Muscle layer of colon (tissue), 2 donors: ENCODE measurements around the gene LRFN2.

Experiments
- H3K27ac ChIP-seq: one replicate; pipeline ENCODE4 v1.7.0; 2013; ENCODE audit warnings: low read depth, mild to moderate bottlenecking, low read length, moderate library complexity
- H3K27me3 ChIP-seq, 2 donors: one replicate each; pipeline ENCODE4 v1.7.0; 2013; ENCODE audit warnings: low read length in 2 of 2, mild to moderate bottlenecking in 2 of 2; ENCODE audit not compliant: insufficient read depth in 2 of 2, control insufficient read depth in 1 of 2
- H3K36me3 ChIP-seq: one replicate; pipeline ENCODE4 v1.7.0; 2013; ENCODE audit warnings: mild to moderate bottlenecking, low read length; ENCODE audit not compliant: insufficient read depth
- H3K4me1 ChIP-seq: one replicate; pipeline ENCODE4 v1.7.0; 2013; ENCODE audit warnings: mild to moderate bottlenecking, low read length; ENCODE audit not compliant: insufficient read depth
- H3K4me3 ChIP-seq, 2 donors: one replicate each; pipeline ENCODE4 v1.7.0; 2013; ENCODE audit warnings: low read length in 2 of 2, low read depth in 1 of 2, mild to moderate bottlenecking in 1 of 2, moderate library complexity in 1 of 2
- H3K9ac ChIP-seq: one replicate; pipeline ENCODE4 v1.7.0; 2013; ENCODE audit warnings: low read length
- H3K9me3 ChIP-seq: one replicate; pipeline ENCODE4 v1.7.0; 2013; ENCODE audit warnings: mild to moderate bottlenecking, low read length
- donor health status: abdominal sarcoma.
- donor health status: Adenocarcinoma of cecum.

Gene LRFN2

GRCh38 chr6:40542175-40542764 is 44.9 kb downstream of the LRFN2 start:
- H3K36me3 ChIP-seq = no peaks in the 10 kb centered on the region
- no peaks in the 10 kb centered on the region for H3K27me3 ChIP-seq
- H3K4me3 ChIP-seq = no peak overlapping the region
- no peaks in the 10 kb centered on the region for H3K4me1 ChIP-seq
- H3K9me3 ChIP-seq = no peaks in the 10 kb centered on the region
- H3K9ac ChIP-seq = no peak overlapping the region
- no peak overlapping the region for H3K27ac ChIP-seq

DNA sequence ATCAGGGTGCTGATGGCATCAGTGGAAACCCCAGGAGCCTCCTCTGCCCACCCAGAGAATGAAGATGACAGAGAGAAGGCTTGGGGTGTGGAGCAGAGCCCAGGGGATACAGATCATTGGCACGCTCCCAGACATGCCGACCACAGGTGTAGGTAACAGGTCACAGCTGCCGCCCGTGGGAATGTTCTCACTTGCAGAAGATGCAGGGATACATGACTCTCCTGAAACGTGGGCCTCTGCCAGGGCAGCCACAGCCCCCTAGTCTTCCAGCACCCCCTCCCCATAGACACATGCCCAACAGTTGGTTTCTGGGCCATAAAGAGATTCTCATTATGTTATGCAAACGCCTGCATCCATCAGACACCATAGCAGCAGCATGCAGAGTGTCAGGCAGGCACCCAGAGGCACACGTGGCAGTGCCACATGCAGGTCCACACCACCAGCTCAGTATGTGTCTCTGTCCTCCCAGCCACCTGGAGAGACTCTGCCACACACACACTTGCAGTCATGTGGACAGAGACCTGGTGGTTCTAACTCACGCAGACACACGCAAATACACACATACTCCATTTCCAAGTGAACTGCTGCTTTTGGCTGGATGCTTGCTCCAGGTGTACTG is 45.5 kb downstream of the LRFN2 start:
- Histone ChIP-seq H3K27ac (no peak overlapping the region), H3K36me3 (no peaks in the 10 kb centered on the region), H3K27me3 (no peaks in the 10 kb centered on the region), H3K9ac (no peak overlapping the region), H3K9me3 (no peaks in the 10 kb centered on the region), H3K4me3 (no peak overlapping the region), H3K4me1 (no peaks in the 10 kb centered on the region)

DNA sequence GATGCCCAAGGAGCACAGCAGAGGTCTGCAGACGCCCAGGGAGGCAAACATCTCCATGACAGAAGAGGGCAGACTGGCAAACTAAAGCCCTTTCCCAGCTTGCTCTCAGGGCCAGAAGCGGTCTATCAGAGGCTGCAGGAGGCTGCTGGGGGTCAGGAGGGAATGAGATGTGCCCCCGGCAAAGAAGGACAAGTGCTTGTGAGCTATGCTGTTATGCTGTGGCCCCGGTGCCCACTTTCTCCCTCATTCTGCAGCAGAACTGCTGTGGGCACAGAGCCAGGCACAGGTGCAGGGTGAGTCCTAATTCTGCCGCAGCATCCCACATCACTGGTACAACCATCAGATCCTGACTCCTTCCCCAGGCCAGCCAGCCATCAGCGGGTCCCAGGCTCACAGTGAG is 46.4 kb downstream of the LRFN2 start:
- H3K4me3 ChIP-seq = no peak overlapping the region
- H3K36me3 ChIP-seq = no peaks in the 10 kb centered on the region
- H3K27ac ChIP-seq = no peak overlapping the region
- no peak overlapping the region for H3K9ac ChIP-seq
- H3K27me3 ChIP-seq = no peaks in the 10 kb centered on the region
- no peaks in the 10 kb centered on the region for H3K9me3 ChIP-seq
- H3K4me1 ChIP-seq = no peaks in the 10 kb centered on the region

DNA sequence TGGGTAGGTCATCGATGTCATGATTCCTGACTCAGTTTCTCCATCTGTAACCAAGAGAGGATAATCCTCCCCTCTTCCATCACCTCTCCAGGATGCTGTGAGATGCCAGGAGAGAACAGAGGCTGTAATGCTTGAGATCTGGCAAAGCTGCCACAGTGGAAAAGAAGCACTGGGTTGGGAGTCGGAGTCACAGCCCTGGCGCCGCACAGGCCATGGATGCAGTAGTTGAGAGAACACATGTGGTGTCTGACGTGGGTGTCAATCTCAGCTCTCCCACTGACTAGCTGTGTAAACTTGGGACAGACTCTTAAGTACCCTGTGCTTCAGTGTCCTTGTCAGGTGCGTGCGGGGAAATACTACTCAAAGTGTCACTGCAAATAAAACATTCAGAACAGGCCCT is 47.3 kb downstream of the LRFN2 start:
- H3K4me3 ChIP-seq = no peak overlapping the region
- H3K9me3 ChIP-seq = no peaks in the 10 kb centered on the region
- no peaks in the 10 kb centered on the region for H3K36me3 ChIP-seq
- H3K4me1 ChIP-seq = no peaks in the 10 kb centered on the region
- no peaks in the 10 kb centered on the region for H3K27me3 ChIP-seq
- H3K27ac ChIP-seq = no peak overlapping the region
- no peak overlapping the region for H3K9ac ChIP-seq

- Histone ChIP-seq H3K27ac (no peak overlapping the region), H3K27me3 (no peaks in the 10 kb centered on the region)
Observed at GRCh38 chr6:40538556-40538955, 48.6 kb downstream of the LRFN2 start.

DNA sequence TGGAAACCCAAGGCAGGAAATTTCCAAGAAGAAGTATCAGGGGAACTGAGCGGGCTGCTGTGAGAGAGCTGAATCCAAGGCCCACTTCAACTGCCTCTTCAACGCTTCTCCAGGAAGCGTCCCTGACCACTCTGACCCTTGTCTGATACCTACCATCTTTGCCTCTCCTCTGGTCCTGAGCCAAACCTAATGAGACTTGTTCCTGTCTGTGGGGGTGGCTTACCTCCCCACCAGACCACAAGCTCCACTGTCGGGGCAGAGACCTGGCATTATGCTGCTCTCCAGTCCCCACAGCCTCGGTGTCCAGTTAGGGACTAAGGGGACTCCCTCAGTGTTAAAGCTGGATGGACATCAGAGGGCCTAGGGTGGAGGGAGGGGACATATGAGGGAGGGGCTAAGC is 49.7 kb downstream of the LRFN2 start:
- H3K4me3 ChIP-seq = no peak overlapping the region
- no peaks in the 10 kb centered on the region for H3K9me3 ChIP-seq
- H3K27me3 ChIP-seq = no peaks in the 10 kb centered on the region
- H3K4me1 ChIP-seq = no peaks in the 10 kb centered on the region
- no peak overlapping the region for H3K27ac ChIP-seq
- no peaks in the 10 kb centered on the region for H3K36me3 ChIP-seq
- no peak overlapping the region for H3K9ac ChIP-seq

More at GRCh38 chr6:40538556-40538955, 48.6 kb downstream of the LRFN2 start:
- Histone ChIP-seq H3K9me3 (no peaks in the 10 kb centered on the region), H3K36me3 (no peaks in the 10 kb centered on the region), H3K4me1 (no peaks in the 10 kb centered on the region), H3K9ac (no peak overlapping the region), H3K4me3 (no peak overlapping the region)

DNA sequence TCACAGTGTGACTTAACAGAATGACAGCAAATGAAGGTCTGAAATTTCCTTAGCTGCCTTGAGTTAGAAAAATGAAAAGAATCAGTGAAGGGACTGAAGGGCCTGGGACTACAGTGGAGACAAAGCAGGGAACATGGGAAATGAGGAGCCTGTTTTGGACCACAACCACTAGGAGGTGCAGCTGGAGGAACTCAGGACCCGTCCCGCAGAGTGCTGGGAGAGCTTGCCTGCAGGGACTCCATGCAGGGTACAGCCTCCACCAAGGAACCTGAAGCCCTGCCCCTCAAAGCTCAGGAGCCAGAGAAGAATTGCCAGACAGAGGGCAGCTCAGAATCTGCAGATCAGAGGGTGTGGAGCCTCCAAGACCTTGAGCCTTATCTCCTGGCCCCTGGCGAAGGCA is 50.7 kb downstream of the LRFN2 start:
- Histone ChIP-seq H3K4me1 (no peaks in the 10 kb centered on the region), H3K9me3 (no peaks in the 10 kb centered on the region), H3K9ac (no peak overlapping the region), H3K27ac (no peak overlapping the region), H3K4me3 (no peak overlapping the region), H3K36me3 (no peaks in the 10 kb centered on the region), H3K27me3 (no peaks in the 10 kb centered on the region)

- Histone ChIP-seq H3K9me3 (no peaks in the 10 kb centered on the region), H3K27ac (no peak overlapping the region), H3K9ac (no peak overlapping the region), H3K4me3 (no peak overlapping the region), H3K27me3 (no peaks in the 10 kb centered on the region), H3K36me3 (no peaks in the 10 kb centered on the region), H3K4me1 (no peaks in the 10 kb centered on the region)
Observed at GRCh38 chr6:40535819-40536380, 51.3 kb downstream of the LRFN2 start.

- Histone ChIP-seq H3K4me3 (no peak overlapping the region), H3K27me3 (no peaks in the 10 kb centered on the region), H3K9ac (no peak overlapping the region), H3K27ac (no peak overlapping the region), H3K4me1 (no peaks in the 10 kb centered on the region), H3K9me3 (no peaks in the 10 kb centered on the region), H3K36me3 (no peaks in the 10 kb centered on the region)
Observed at GRCh38 chr6:40535110-40535818, 51.9 kb downstream of the LRFN2 start.

DNA sequence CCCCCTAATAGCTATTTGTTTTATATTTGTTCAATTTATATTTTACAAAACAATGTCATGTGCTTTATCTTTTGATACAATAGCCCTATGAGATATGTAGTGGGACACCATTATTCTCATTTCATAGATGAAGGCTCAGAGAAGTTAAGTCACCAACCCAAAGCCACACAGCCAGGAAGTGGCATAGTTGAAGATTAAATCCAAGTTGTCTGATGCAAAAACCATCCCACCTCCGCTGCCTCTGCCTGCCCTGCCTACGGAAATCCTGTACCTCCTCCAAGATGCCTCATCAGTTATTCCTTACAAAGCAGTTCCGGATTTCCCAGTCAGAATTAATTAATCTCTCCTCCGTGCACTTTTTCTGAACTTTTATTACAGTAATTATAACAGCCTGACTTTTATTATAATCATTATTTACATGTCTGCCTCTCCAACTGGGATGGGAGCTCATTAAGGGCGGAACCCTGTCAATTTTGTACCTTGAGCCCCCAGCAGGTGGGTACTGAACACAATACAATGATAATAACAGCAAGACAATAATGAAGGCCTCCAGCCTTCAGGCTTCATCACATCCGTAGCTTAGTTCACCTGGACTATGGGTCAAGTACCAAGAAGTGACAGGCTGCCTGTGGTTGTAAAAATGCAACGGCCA is 54.7 kb downstream of the LRFN2 start:
- Histone ChIP-seq H3K36me3 (no peaks in the 10 kb centered on the region), H3K4me1 (no peaks in the 10 kb centered on the region), H3K9me3 (no peaks in the 10 kb centered on the region), H3K4me3 (no peak overlapping the region), H3K9ac (no peak overlapping the region), H3K27me3 (no peaks in the 10 kb centered on the region), H3K27ac (no peak overlapping the region)

GRCh38 chr6:40529919-40530318 is 57.2 kb downstream of the LRFN2 start:
- Histone ChIP-seq H3K27ac (no peak overlapping the region), H3K4me1 (no peaks in the 10 kb centered on the region), H3K9ac (no peak overlapping the region), H3K36me3 (no peaks in the 10 kb centered on the region), H3K27me3 (no peaks in the 10 kb centered on the region), H3K9me3 (no peaks in the 10 kb centered on the region), H3K4me3 (no peak overlapping the region)
